IMR-90 (cell line): Measurements from ENCODE around the gene ASIC2. TPM values are rescaled to one million over a fixed set of nuclear protein-coding genes. Genes with fewer than 3 reads are reported as not detected.

Experiments
- ATAC-seq: fragments of 200-7000 bp; cut with Tn5 transposase; 2 replicates; pipeline ENCODE4 v1.9.1; 2020; ENCODE audit warnings: low read depth, mild to moderate bottlenecking, moderate library complexity
- BruUV-seq: library from RNA; stranded (reverse); fragments of 400-500 nt; replicated peaks from 2 replicates; lab custom pipeline; 2021; lab: Mats Ljungman, UMichigan
- CTCF ChIA-PET: fragments of 300-600 bp; formaldehyde crosslinking; extraction: SDS; loops from one replicate; lab custom pipeline; 2021; ENCODE audit warnings: antibody characterized with exemption; lab: Yijun Ruan, JAX
- POLR2A ChIA-PET: fragments of 300-600 bp; sonication (Branson Sonifier 250); formaldehyde crosslinking; loops from one replicate; lab custom pipeline; 2022; ENCODE audit warnings: antibody characterized with exemption; ENCODE audit not compliant: unreplicated experiment; lab: Charles Lee
- DNase-seq: peaks from one replicate; pipeline ENCODE4 v3.0.0; 2013
- H2AFZ ChIP-seq: replicated peaks from 2 replicates; pipeline ENCODE3; 2013; ENCODE audit warnings: low read length, mild to moderate bottlenecking; ENCODE audit not compliant: poor library complexity
- H2AK5ac ChIP-seq: 2 replicates; pipeline ENCODE4 v1.6.1; 2013; ENCODE audit warnings: low read depth, low read length, inconsistent platforms
- H2AK9ac ChIP-seq: replicated peaks from 2 replicates; pipeline ENCODE3; 2013; ENCODE audit warnings: mild to moderate bottlenecking, low read depth, low read length, moderate library complexity; ENCODE audit not compliant: poor library complexity
- H2BK120ac ChIP-seq: 2 replicates; pipeline ENCODE4 v1.6.1; 2013; ENCODE audit warnings: low read depth, low read length, inconsistent platforms
- H2BK15ac ChIP-seq: 3 replicates; pipeline ENCODE4 v1.6.1; 2013; ENCODE audit warnings: low read depth, low read length, inconsistent platforms
- H2BK20ac ChIP-seq: 2 replicates; pipeline ENCODE4 v1.6.1; 2013; ENCODE audit warnings: low read depth, mild to moderate bottlenecking, inconsistent platforms, low read length, moderate library complexity
- H2BK5ac ChIP-seq: 2 replicates; pipeline ENCODE4 v1.6.1; 2013; ENCODE audit warnings: mild to moderate bottlenecking, low read depth, low read length, inconsistent platforms; ENCODE audit not compliant: poor library complexity, severe bottlenecking
- H3K14ac ChIP-seq: replicated peaks from 2 replicates; pipeline ENCODE4 v1.6.1; 2013; ENCODE audit warnings: low read depth, low read length, inconsistent platforms
- H3K18ac ChIP-seq: 2 replicates; pipeline ENCODE4 v1.6.1; 2013; ENCODE audit warnings: low read depth, low read length, control low read depth
- H3K23ac ChIP-seq: 2 replicates; pipeline ENCODE4 v1.6.1; 2013; ENCODE audit warnings: low read depth, low read length, inconsistent platforms
- H3K27ac ChIP-seq: 2 replicates; pipeline ENCODE4 v1.5.1; 2013; ENCODE audit warnings: mild to moderate bottlenecking, control low read depth, low read length; ENCODE audit not compliant: insufficient read depth
- H3K27me3 ChIP-seq: 2 replicates; pipeline ENCODE4 v1.6.1; 2013; ENCODE audit warnings: low read length; ENCODE audit not compliant: control insufficient read depth, insufficient read depth
- H3K36me3 ChIP-seq: 2 replicates; pipeline ENCODE4 v1.6.1; 2013; ENCODE audit warnings: low read length, mixed read lengths; ENCODE audit not compliant: control insufficient read depth, insufficient read depth
- H3K4ac ChIP-seq: 2 replicates; pipeline ENCODE4 v1.6.1; 2013; ENCODE audit warnings: low read depth, low read length, inconsistent platforms
- H3K4me1 ChIP-seq: 2 replicates; pipeline ENCODE4 v1.6.1; 2013; ENCODE audit warnings: low read length, mixed read lengths; ENCODE audit not compliant: control insufficient read depth, insufficient read depth
- H3K4me2 ChIP-seq: 2 replicates; pipeline ENCODE4 v1.6.1; 2013; ENCODE audit warnings: low read depth, mild to moderate bottlenecking, control low read depth, low read length, moderate library complexity
- H3K4me3 ChIP-seq: 2 replicates; pipeline ENCODE4 v1.5.1; 2013; ENCODE audit warnings: low read depth, mild to moderate bottlenecking, control low read depth, low read length, moderate library complexity; ENCODE audit not compliant: insufficient read depth
- H3K56ac ChIP-seq: 2 replicates; pipeline ENCODE4 v1.6.1; 2013; ENCODE audit warnings: low read length, inconsistent platforms; ENCODE audit not compliant: insufficient read depth; ENCODE audit errors: extremely low read depth
- H3K79me1 ChIP-seq, 2 experiments: 2 replicates each; pipeline ENCODE4 v1.6.1; 2013; ENCODE audit warnings: low read length in 2 of 2, inconsistent platforms in 1 of 2, low read depth in 1 of 2
- H3K9ac ChIP-seq: 2 replicates; pipeline ENCODE4 v1.6.1; 2013; ENCODE audit warnings: low read depth, low read length, control low read depth
- H3K9me1 ChIP-seq: 2 replicates; pipeline ENCODE4 v1.6.1; 2013; ENCODE audit warnings: low read length, inconsistent platforms; ENCODE audit not compliant: insufficient read depth
- H3K9me3 ChIP-seq: 2 replicates; pipeline ENCODE4 v1.6.1; 2013; ENCODE audit warnings: low read length; ENCODE audit not compliant: control insufficient read depth, insufficient read depth
- H4K20me1 ChIP-seq: 2 replicates; pipeline ENCODE4 v1.6.1; 2013; ENCODE audit warnings: low read length, inconsistent platforms; ENCODE audit not compliant: insufficient read depth
- H4K5ac ChIP-seq: 2 replicates; pipeline ENCODE4 v1.6.1; 2013; ENCODE audit warnings: mild to moderate bottlenecking, low read depth, low read length, control low read depth
- H4K8ac ChIP-seq, 2 experiments: 2 replicates each; pipeline ENCODE4 v1.6.1; 2013; ENCODE audit warnings: low read depth in 2 of 2, low read length in 2 of 2, control low read depth in 1 of 2, inconsistent platforms in 1 of 2
- H4K91ac ChIP-seq: 2 replicates; pipeline ENCODE4 v1.6.1; 2013; ENCODE audit warnings: low read depth, low read length, inconsistent platforms; ENCODE audit not compliant: insufficient read depth
- BHLHE40 ChIP-seq: fragments of 150-350 bp; IDR thresholded peaks from 2 replicates; pipeline ENCODE4 v1.6.1; 2016; ENCODE audit warnings: mild to moderate bottlenecking, low read depth, low read length
- CEBPB ChIP-seq: IDR thresholded peaks from 2 replicates; pipeline ENCODE4 v1.6.1; 2012; ENCODE audit warnings: low read depth, low read length, improper control_type of control experiment
- CHD1 ChIP-seq: IDR thresholded peaks from 2 replicates; pipeline ENCODE4 v1.6.1; 2012; ENCODE audit warnings: low read depth, low read length, improper control_type of control experiment
- CTCF ChIP-seq: conservative IDR thresholded peaks from 2 replicates; pipeline ENCODE4 v1.5.1; 2012; ENCODE audit warnings: mild to moderate bottlenecking, low read depth, low read length, improper control_type of control experiment
- ELK1 ChIP-seq: fragments of 150-350 bp; IDR thresholded peaks from 2 replicates; pipeline ENCODE4 v1.6.1; 2016; ENCODE audit warnings: low read depth, mild to moderate bottlenecking, low read length, moderate library complexity, borderline replicate concordance
- FOS ChIP-seq: fragments of 150-350 bp; IDR thresholded peaks from 2 replicates; pipeline ENCODE4 v1.6.1; 2016; ENCODE audit warnings: low read depth, low read length
- MAFK ChIP-seq: IDR thresholded peaks from 2 replicates; pipeline ENCODE4 v1.6.1; 2012; ENCODE audit warnings: low read depth, low read length, improper control_type of control experiment
- MAZ ChIP-seq: IDR thresholded peaks from 2 replicates; pipeline ENCODE4 v1.6.1; 2012; ENCODE audit warnings: low read depth, mild to moderate bottlenecking, low read length, improper control_type of control experiment, moderate library complexity, borderline replicate concordance
- MXI1 ChIP-seq: IDR thresholded peaks from 2 replicates; pipeline ENCODE4 v1.6.1; 2012; ENCODE audit warnings: low read depth, mild to moderate bottlenecking, low read length, moderate library complexity, borderline replicate concordance
- NFE2L2 ChIP-seq: fragments of 150-350 bp; IDR thresholded peaks from 2 replicates; pipeline ENCODE4 v1.6.1; 2016; ENCODE audit warnings: low read depth, mild to moderate bottlenecking, low read length
- POLR2A ChIP-seq: IDR thresholded peaks from 2 replicates; pipeline ENCODE4 v1.6.1; 2012; ENCODE audit warnings: mild to moderate bottlenecking, low read depth, low read length
- RAD21 ChIP-seq: IDR thresholded peaks from 2 replicates; pipeline ENCODE4 v1.6.1; 2012; ENCODE audit warnings: low read length, improper control_type of control experiment
- RCOR1 ChIP-seq: IDR thresholded peaks from 2 replicates; pipeline ENCODE4 v1.6.1; 2012; ENCODE audit warnings: mild to moderate bottlenecking, low read length, improper control_type of control experiment; ENCODE audit not compliant: insufficient replicate concordance
- RFX5 ChIP-seq: IDR thresholded peaks from 2 replicates; pipeline ENCODE4 v1.8.0; 2012; ENCODE audit warnings: low read depth, mild to moderate bottlenecking, low read length, moderate library complexity
- SMC3 ChIP-seq: fragments of 150-350 bp; IDR thresholded peaks from 2 replicates; pipeline ENCODE4 v1.6.1; 2016; ENCODE audit warnings: low read depth, mild to moderate bottlenecking, antibody characterized with exemption, low read length, moderate library complexity
- USF2 ChIP-seq: fragments of 150-350 bp; IDR thresholded peaks from 2 replicates; pipeline ENCODE4 v1.6.1; 2017; ENCODE audit warnings: mild to moderate bottlenecking, antibody characterized with exemption, low read length, low read depth
- WGBS, 2 experiments: methylation state at CpG; one replicate each; pipeline versions ENCODE4 v1.1.5 to v1.1.7; 2013; ENCODE audit warnings: missing lambda C conversion rate in 2 of 2; ENCODE audit not compliant: insufficient read length in 1 of 2; ENCODE audit errors: extremely low coverage in 2 of 2; 5-methylcytosine and 5-hydroxymethylcytosine counted together
- dilution Hi-C: fragments of 300-500 bp; cut with HindIII; formaldehyde crosslinking; loops from one replicate; pipeline ENCODE4 v1.14.3; 2018; ENCODE audit warnings: low sequenced_read_pairs; ENCODE audit not compliant: unreplicated experiment
- in situ Hi-C: fragments of 300-500 bp; cut with MboI; formaldehyde crosslinking; loops from 3 replicates; pipeline ENCODE4 v1.14.3; 2019; ENCODE audit warnings: low sequenced_read_pairs, inconsistent platforms, mixed read lengths
- intact Hi-C: fragments of 100-400 bp; cut with micrococcal nuclease; formaldehyde crosslinking; loops from 2 replicates; pipeline ENCODE4 v1.10.0; 2022
- polyA plus RNA-seq, 3 experiments: library from polyadenylated mRNA; depleted of rRNA; stranded (reverse); fragments of >200 nt; gene quantifications; 2 replicates each; pipeline ENCODE4 v1.2.3, GENCODE V29; 2012; ENCODE audit warnings: low replicate concordance in 1 of 3
- total RNA-seq: library from RNA; depleted of rRNA; stranded (reverse); fragments of >200 nt; gene quantifications from 2 replicates; pipeline ENCODE4 v1.2.3, GENCODE V29; 2012

The ASIC2 gene
- total and polyA plus RNA-seq, 2 of the 4 experiments (the other 2 are of a cell fraction): under 0.01 to 0.15 TPM

GRCh38 chr17:33054412-33054811 is 238.7 kb downstream of the ASIC2 start:
- Histone ChIP-seq H2BK20ac (no peak overlapping the region), H2AK9ac (no peak overlapping the region), H2AFZ (no peak overlapping the region), H3K14ac (no peak overlapping the region), H3K9me3 (no peaks in the 10 kb centered on the region), H3K9me1 (no peaks in the 10 kb centered on the region), H3K4me3 (no peak overlapping the region), H2AK5ac (no peak overlapping the region), H3K23ac (no peak overlapping the region), H3K18ac (no peak overlapping the region), H3K4ac (no peak overlapping the region), H3K27me3 (no peaks in the 10 kb centered on the region; the same call in 1 of the 2 replicates), H2BK5ac (no peak overlapping the region), H3K79me1 (no peaks in the 10 kb centered on the region), H3K36me3 (no peaks in the 10 kb centered on the region), H4K20me1 (no peaks in the 10 kb centered on the region), H3K4me2 (no peak overlapping the region), H3K4me1 (no peaks in the 10 kb centered on the region), H2BK120ac (no peak overlapping the region), H2BK15ac (no peak overlapping the region), H3K27ac (no peak overlapping the region), H4K5ac (no peak overlapping the region), H4K8ac (no peak overlapping the region), H3K9ac (no peak overlapping the region), H4K91ac (no peak overlapping the region), H3K56ac (no peak overlapping the region)
- in situ Hi-C loops: no loop called here
- BruUV-seq: no TSS peak
- intact Hi-C loops: no loop called here
- DNase-seq (no peak), ATAC-seq (no peak)
- POLR2A ChIA-PET: no interaction called here
- CTCF ChIA-PET: interaction anchor here (2.1 kb wide), 1 partner anchor 11 kb away, joined by 5 read pairs; no protein-coding TSS in a partner anchor
- no CpG with 5 or more reads among the region's 5 CpGs for WGBS, 2 experiments
- TF ChIP-seq NFE2L2: no peak
- TF ChIP-seq RCOR1: no peak
- no peak for TF ChIP-seq RAD21
- TF ChIP-seq CTCF: no peak
- no peak for TF ChIP-seq MXI1
- TF ChIP-seq POLR2A: no peak
- no peak for TF ChIP-seq FOS
- TF ChIP-seq RFX5: no peak
- TF ChIP-seq BHLHE40: no peak
- TF ChIP-seq ELK1: no peak
- no peak for TF ChIP-seq MAFK
- no peak for TF ChIP-seq MAZ
- no peak for TF ChIP-seq CEBPB
- TF ChIP-seq USF2: no peak
- TF ChIP-seq SMC3: no peak
- no peak for TF ChIP-seq CHD1
- dilution Hi-C loops: no loop called here
